Suprapubic skin (tissue), 3 donors: ENCODE results near the gene CXCL8.

Experiments
- POLR2AphosphoS5 ChIP-seq, 3 donors: sonication (generic); formaldehyde crosslinking; IDR thresholded peaks; one replicate each; pipeline ENCODE4 v1.6.1; 2017; ENCODE audit warnings: antibody characterized with exemption in 3 of 3
- TF ChIP-seq, protein P1 (sequence below), 2 donors: fragments of 200-600 bp in 1 of 2; fragments of 450-650 bp in 1 of 2; sonication (generic) in 1 of 2; IDR thresholded peaks; one replicate each; pipeline ENCODE4 v1.5.1; 2016 to 2019; ENCODE audit warnings: antibody characterized with exemption in 2 of 2, mild to moderate bottlenecking in 1 of 2, moderate library complexity in 1 of 2

- TF ChIP-seq POLR2AphosphoS5 (IDR thresholded peaks at IDR 0.05) = no peak
- TF ChIP-seq, protein P1, sequence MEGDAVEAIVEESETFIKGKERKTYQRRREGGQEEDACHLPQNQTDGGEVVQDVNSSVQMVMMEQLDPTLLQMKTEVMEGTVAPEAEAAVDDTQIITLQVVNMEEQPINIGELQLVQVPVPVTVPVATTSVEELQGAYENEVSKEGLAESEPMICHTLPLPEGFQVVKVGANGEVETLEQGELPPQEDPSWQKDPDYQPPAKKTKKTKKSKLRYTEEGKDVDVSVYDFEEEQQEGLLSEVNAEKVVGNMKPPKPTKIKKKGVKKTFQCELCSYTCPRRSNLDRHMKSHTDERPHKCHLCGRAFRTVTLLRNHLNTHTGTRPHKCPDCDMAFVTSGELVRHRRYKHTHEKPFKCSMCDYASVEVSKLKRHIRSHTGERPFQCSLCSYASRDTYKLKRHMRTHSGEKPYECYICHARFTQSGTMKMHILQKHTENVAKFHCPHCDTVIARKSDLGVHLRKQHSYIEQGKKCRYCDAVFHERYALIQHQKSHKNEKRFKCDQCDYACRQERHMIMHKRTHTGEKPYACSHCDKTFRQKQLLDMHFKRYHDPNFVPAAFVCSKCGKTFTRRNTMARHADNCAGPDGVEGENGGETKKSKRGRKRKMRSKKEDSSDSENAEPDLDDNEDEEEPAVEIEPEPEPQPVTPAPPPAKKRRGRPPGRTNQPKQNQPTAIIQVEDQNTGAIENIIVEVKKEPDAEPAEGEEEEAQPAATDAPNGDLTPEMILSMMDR (IDR thresholded peaks at IDR 0.05) = no peak
Measured at GRCh38 chr4:73705721-73706120, 34.6 kb upstream of the CXCL8 start.
